Peyer's patch (tissue), 4 donors: ENCODE results near the gene GNG13.

Experiments used
- CTCF ChIP-seq, 6 experiments: fragments of 450-650 bp in 4 of 6; fragments of 200-600 bp in 2 of 6; sonication (generic) in 1 of 6; IDR thresholded peaks; one replicate each; pipeline ENCODE4 v1.5.1; 2017 to 2019; ENCODE audit warnings: antibody characterized with exemption in 6 of 6, mild to moderate bottlenecking in 3 of 6, moderate library complexity in 1 of 6
- POLR2A ChIP-seq, 2 donors: fragments of 450-650 bp; IDR thresholded peaks; one replicate each; pipeline ENCODE4 v1.5.1; 2017; ENCODE audit warnings: antibody characterized with exemption in 2 of 2, mild to moderate bottlenecking in 2 of 2, moderate library complexity in 2 of 2

- no peak for TF ChIP-seq CTCF (IDR thresholded peaks at IDR 0.05)
- TF ChIP-seq POLR2A (IDR thresholded peaks at IDR 0.05): no peak
Measured at GRCh38 chr16:831571-832413, 31.3 kb upstream of the GNG13 start.
